ENCODE results near the gene NFE2L3. TPM values are rescaled to one million over a fixed set of nuclear protein-coding genes. Genes with fewer than 3 reads are reported as not detected.
"Not testable (repeated sequence)": the region's sequence is repeated elsewhere in the genome, so short reads cannot be mapped to it uniquely, and the experiment has no call there.

Gene NFE2L3
- total RNA-seq, 1 donor from 2014 or later, result 42.1 TPM

DNA sequence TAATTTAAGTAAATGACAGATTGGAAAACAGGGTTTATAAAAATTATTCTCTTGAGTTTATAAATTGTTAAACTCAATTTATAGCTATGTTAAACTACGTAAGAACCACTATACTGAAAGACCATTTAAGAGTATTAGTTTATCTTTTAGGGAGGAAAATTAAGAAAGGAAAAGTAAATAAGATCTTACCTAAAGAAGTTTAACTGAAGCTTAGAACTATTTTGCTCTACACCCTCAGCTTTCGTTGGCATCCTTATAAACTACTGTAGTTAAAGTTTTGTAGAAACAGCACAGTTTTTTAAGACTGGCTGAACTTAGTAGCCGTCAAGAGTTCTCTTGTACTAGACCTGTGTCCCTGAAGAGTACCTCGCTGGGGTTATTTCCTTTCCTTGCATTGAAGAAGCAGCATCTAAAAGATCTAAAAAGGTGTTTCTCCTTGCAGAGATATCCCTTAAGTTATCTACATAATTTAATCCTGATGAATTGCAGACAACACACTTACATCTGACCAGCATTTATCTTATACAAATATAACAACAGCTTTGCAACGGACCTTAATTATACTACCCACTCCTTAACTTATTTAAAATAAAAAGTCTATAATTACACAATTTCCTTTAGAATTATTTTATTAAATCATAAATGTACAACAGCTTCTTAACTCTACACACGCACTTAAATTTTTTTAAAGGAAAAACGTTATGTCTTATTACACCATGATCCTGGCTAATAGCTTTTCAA, 39.4 kb downstream of the NFE2L3 start:
- Mint-ChIP-seq H3K27ac (ENCODE audit: unreplicated experiment) (no peak overlapping the region), H3K4me3 (ENCODE audit: unreplicated experiment) (no peak overlapping the region), H3K36me3 (ENCODE audit: unreplicated experiment) (peaks cover 5% of the 10 kb centered on the region), H3K9me3 (ENCODE audit: unreplicated experiment) (peaks cover 4% of the 10 kb centered on the region), H3K27me3 (ENCODE audit: unreplicated experiment) (peaks cover 4% of the 10 kb centered on the region), H3K4me1 (ENCODE audit: low read depth, unreplicated experiment) (peaks cover 15% of the 10 kb centered on the region)
- DNase-seq, result no peak
- TF ChIP-seq, protein P1, sequence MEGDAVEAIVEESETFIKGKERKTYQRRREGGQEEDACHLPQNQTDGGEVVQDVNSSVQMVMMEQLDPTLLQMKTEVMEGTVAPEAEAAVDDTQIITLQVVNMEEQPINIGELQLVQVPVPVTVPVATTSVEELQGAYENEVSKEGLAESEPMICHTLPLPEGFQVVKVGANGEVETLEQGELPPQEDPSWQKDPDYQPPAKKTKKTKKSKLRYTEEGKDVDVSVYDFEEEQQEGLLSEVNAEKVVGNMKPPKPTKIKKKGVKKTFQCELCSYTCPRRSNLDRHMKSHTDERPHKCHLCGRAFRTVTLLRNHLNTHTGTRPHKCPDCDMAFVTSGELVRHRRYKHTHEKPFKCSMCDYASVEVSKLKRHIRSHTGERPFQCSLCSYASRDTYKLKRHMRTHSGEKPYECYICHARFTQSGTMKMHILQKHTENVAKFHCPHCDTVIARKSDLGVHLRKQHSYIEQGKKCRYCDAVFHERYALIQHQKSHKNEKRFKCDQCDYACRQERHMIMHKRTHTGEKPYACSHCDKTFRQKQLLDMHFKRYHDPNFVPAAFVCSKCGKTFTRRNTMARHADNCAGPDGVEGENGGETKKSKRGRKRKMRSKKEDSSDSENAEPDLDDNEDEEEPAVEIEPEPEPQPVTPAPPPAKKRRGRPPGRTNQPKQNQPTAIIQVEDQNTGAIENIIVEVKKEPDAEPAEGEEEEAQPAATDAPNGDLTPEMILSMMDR (IDR thresholded peaks at IDR 0.05; ENCODE audit: partially characterized antibody, unreplicated experiment), result no peak

DNA sequence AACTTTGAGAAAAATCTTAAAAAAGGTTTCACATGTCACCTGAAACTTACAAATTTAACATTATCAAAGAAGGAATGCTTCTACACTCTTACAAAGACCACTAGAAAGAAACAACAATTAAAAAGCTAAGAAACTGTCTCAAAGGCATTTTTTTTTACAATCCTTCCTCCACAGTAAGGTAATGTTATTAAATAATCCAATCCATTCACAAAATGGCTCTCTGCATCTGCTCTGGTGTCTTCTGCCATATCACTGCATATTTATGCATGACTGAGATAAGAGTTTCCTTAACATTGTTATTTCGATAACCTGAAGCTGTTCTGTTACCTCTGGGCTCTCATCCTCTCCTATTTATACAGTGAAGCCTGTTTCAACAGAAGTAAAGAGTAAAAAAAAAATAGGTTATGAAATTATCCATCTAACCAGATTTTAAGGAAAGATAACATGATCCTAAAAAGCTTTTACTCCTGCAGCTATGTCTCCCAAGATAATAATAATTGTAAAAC, 40.0 kb downstream of the NFE2L3 start:
- no peak for DNase-seq
- Mint-ChIP-seq H3K27me3 (ENCODE audit: unreplicated experiment) (peaks cover 4% of the 10 kb centered on the region), H3K27ac (ENCODE audit: unreplicated experiment) (peak overlapping the region; percentile 59), H3K4me3 (ENCODE audit: unreplicated experiment) (peak overlapping the region; percentile 52), H3K4me1 (ENCODE audit: low read depth, unreplicated experiment) (peaks cover 19% of the 10 kb centered on the region), H3K36me3 (ENCODE audit: unreplicated experiment) (peaks cover 5% of the 10 kb centered on the region), H3K9me3 (ENCODE audit: unreplicated experiment) (peaks cover 4% of the 10 kb centered on the region)
- TF ChIP-seq, protein P1 (IDR thresholded peaks at IDR 0.05; ENCODE audit: partially characterized antibody, unreplicated experiment), result no peak

DNA sequence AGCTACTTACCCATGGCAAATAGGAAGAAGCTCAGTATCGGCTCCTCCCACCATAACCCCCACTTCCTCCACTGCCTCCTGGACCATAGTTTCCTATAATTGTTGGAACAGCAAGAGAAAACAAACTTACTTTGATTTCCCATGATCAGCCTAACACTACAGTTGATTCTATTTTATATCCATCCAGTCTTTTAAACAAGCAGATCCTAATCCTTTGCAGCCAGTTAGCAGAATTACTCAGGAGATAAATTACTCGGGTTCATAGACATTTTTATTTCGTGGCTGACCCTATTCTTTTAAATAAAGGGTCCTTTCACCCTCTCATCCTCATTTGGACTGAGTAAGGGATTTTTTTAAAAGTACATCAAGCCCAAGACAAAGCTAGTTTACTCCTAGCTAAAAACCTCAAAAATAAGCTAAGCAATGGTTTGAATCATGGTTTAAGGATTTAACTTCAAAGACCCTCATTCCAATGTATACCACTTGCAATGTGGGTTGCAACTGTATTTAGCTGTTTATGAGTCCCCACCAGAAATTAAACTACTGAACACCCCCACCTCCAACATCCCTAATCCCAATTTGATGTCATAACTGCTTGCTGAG, 40.6 kb downstream of the NFE2L3 start:
- no peak overlapping the region for H3K27ac Mint-ChIP-seq (ENCODE audit: unreplicated experiment)
- DNase-seq, result no peak
- peak overlapping the region; percentile 52 for H3K4me3 Mint-ChIP-seq (ENCODE audit: unreplicated experiment)
- TF ChIP-seq, protein P1 (IDR thresholded peaks at IDR 0.05; ENCODE audit: partially characterized antibody, unreplicated experiment), result no peak
- peaks cover 5% of the 10 kb centered on the region for H3K36me3 Mint-ChIP-seq (ENCODE audit: unreplicated experiment)
- H3K27me3 Mint-ChIP-seq (ENCODE audit: unreplicated experiment), result peaks cover 2% of the 10 kb centered on the region
- peaks cover 21% of the 10 kb centered on the region for H3K4me1 Mint-ChIP-seq (ENCODE audit: low read depth, unreplicated experiment)
- H3K9me3 Mint-ChIP-seq (ENCODE audit: unreplicated experiment), result peaks cover 2% of the 10 kb centered on the region

DNA sequence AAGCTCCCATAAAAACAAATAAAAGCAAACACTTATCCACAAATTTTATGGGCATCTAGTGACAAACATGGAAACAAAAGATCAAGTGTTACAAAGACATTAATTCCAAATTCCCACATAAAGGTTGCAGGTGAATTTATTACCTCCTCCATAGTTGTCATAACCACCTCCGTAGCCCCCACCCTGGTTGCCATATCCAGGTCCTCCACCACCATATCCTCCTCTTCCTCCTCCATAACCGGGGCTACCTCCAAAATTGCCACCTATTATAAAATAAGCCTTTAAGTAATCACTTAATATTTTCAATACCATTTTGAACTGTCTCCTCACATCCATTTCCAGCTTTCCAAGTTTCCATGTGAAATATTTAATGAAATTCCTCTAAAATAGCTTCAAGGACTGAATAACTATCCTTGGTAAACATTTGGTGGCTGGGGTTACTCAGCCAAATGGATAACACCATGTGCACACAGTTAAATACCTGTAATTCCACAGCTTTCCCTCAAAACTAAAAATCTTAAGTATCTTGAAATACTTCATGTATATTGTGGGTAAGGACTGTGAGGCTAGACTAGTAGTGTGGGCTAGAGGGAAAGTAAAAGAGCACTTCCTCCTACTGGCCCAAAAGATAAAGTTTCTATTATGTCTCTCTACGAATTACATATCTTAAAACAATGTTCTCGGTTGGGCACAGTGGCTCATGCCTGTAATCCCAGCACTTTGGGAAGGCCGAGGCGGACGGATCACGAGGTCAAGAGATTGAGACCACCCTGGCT, 41.6 kb downstream of the NFE2L3 start:
- peak overlapping the region; percentile 25 for H3K4me3 Mint-ChIP-seq (ENCODE audit: unreplicated experiment)
- TF ChIP-seq, protein P1 (IDR thresholded peaks at IDR 0.05; ENCODE audit: partially characterized antibody, unreplicated experiment), result no peak
- peaks cover 22% of the 10 kb centered on the region for H3K4me1 Mint-ChIP-seq (ENCODE audit: low read depth, unreplicated experiment)
- peaks cover 5% of the 10 kb centered on the region for H3K36me3 Mint-ChIP-seq (ENCODE audit: unreplicated experiment)
- peaks cover 3% of the 10 kb centered on the region for H3K9me3 Mint-ChIP-seq (ENCODE audit: unreplicated experiment)
- peaks cover 2% of the 10 kb centered on the region for H3K27me3 Mint-ChIP-seq (ENCODE audit: unreplicated experiment)
- no peak for DNase-seq
- no peak overlapping the region for H3K27ac Mint-ChIP-seq (ENCODE audit: unreplicated experiment)

DNA sequence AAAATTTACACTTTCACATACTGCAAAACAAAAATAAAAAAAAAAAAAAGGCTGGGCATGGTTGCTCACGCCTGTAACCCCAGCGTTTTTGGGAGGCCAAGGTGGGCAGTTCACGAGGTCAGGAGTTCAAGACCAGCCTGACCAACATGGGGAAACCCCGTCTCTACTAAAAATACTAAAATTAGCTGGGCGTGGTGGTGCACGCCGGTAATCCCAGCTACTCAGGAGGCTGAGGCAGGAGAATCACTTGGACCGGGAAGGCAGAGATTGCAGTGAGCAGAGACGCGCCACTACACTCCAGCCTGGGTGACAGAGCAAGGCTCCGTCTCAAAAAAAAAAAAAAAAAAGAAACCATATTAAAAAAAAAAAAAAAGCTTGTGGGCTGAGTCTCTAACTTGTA, 42.8 kb downstream of the NFE2L3 start:
- not testable (repeated sequence) for H3K4me3 Mint-ChIP-seq (ENCODE audit: unreplicated experiment); H3K27ac Mint-ChIP-seq (ENCODE audit: unreplicated experiment); DNase-seq
- Mint-ChIP-seq H3K9me3 (ENCODE audit: unreplicated experiment) (peaks cover 15% of the 10 kb centered on the region), H3K36me3 (ENCODE audit: unreplicated experiment) (peaks cover 13% of the 10 kb centered on the region), H3K4me1 (ENCODE audit: low read depth, unreplicated experiment) (peaks cover 20% of the 10 kb centered on the region), H3K27me3 (ENCODE audit: unreplicated experiment) (peaks cover 12% of the 10 kb centered on the region)
